ENCODE data around the gene EPHB2.

The EPHB2 gene

DNA sequence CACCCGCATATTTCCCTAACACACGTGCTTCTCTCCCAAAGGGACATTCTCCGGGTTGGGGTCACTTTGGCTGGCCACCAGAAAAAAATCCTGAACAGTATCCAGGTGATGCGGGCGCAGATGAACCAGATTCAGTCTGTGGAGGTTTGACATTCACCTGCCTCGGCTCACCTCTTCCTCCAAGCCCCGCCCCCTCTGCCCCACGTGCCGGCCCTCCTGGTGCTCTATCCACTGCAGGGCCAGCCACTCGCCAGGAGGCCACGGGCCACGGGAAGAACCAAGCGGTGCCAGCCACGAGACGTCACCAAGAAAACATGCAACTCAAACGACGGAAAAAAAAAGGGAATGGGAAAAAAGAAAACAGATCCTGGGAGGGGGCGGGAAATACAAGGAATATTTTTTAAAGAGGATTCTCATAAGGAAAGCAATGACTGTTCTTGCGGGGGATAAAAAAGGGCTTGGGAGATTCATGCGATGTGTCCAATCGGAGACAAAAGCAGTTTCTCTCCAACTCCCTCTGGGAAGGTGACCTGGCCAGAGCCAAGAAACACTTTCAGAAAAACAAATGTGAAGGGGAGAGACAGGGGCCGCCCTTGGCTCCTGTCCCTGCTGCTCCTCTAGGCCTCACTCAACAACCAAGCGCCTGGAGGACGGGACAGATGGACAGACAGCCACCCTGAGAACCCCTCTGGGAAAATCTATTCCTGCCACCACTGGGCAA is 202.9 kb downstream of the EPHB2 start:
- Histone ChIP-seq H3K18ac (ENCODE audit: low read length) (no peak overlapping the region), H3K4me3 (ENCODE audit: low read length in 2 of 2) (no peak overlapping the region), H3K4me2 (ENCODE audit: insufficient read depth, low read length, poor library complexity, severe bottlenecking) (no peak overlapping the region), H3K27ac (replicated peaks; ENCODE audit: low read length) (no peak overlapping the region), H3K4me1 (ENCODE audit: control insufficient read depth in 2 of 2, insufficient read depth in 1 of 2, low read depth in 1 of 2, low read length in 2 of 2) (no peaks in the 10 kb centered on the region), H2BK12ac (ENCODE audit: low read length) (no peak overlapping the region), H3K27me3 (ENCODE audit: control insufficient read depth in 3 of 3, insufficient read depth in 3 of 3, low read depth in 1 of 3, low read length in 3 of 3) (no peaks in the 10 kb centered on the region), H3K14ac (ENCODE audit: low read length) (no peak overlapping the region), H2BK15ac (ENCODE audit: low read length) (no peak overlapping the region), H3K23ac (ENCODE audit: low read depth, low read length, poor library complexity) (no peak overlapping the region), H3K79me1 (ENCODE audit: low read depth, low read length) (no peaks in the 10 kb centered on the region), H2BK5ac (ENCODE audit: low read length) (no peak overlapping the region), H3K36me3 (replicated peaks in 1 of 2; ENCODE audit: control insufficient read depth in 2 of 2, insufficient read depth in 2 of 2, low read length in 2 of 2) (peaks cover 23 to 47% of the 10 kb centered on the region in 2 donors), H4K8ac (ENCODE audit: low read depth, low read length) (no peak overlapping the region), H3K9ac (ENCODE audit: low read depth, low read length, poor library complexity) (no peak overlapping the region), H2BK120ac (ENCODE audit: low read depth, low read length) (no peak overlapping the region), H2AK5ac (ENCODE audit: low read depth, low read length) (no peak overlapping the region), H3K4ac (ENCODE audit: low read length) (no peak overlapping the region), H4K91ac (ENCODE audit: low read depth, low read length, poor library complexity) (no peak overlapping the region), H2AFZ (ENCODE audit: low read length) (no peak overlapping the region), H3K9me3 (replicated peaks in 1 of 2; ENCODE audit: control insufficient read depth in 2 of 2, insufficient read depth in 1 of 2, low read depth in 1 of 2, low read length in 2 of 2) (no peaks in the 10 kb centered on the region)
- no peak for DNase-seq (ENCODE audit: low spot score)
- no CpG with 5 or more reads among the region's 24 CpGs for WGBS, 2 donors (ENCODE audit: extremely low coverage in 2 of 2, insufficient read length in 2 of 2, insufficient replicate concordance in 1 of 2)

DNA sequence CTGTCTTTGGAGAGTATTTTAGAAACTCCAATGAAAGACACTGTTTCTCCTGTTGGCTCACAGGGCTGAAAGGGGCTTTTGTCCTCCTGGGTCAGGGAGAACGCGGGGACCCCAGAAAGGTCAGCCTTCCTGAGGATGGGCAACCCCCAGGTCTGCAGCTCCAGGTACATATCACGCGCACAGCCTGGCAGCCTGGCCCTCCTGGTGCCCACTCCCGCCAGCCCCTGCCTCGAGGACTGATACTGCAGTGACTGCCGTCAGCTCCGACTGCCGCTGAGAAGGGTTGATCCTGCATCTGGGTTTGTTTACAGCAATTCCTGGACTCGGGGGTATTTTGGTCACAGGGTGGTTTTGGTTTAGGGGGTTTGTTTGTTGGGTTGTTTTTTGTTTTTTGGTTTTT is 203.5 kb downstream of the EPHB2 start:
- H2BK5ac ChIP-seq (ENCODE audit: low read length) = no peak overlapping the region

DNA sequence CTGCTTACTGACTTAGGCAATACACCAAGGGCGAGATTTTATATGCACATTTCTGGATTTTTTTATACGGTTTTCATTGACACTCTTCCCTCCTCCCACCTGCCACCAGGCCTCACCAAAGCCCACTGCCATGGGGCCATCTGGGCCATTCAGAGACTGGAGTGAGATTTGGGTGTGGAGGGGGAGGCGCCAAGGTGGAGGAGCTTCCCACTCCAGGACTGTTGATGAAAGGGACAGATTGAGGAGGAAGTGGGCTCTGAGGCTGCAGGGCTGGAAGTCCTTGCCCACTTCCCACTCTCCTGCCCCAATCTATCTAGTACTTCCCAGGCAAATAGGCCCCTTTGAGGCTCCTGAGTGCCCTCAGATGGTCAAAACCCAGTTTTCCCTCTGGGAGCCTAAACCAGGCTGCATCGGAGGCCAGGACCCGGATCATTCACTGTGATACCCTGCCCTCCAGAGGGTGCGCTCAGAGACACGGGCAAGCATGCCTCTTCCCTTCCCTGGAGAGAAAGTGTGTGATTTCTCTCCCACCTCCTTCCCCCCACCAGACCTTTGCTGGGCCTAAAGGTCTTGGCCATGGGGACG is 204.1 kb downstream of the EPHB2 start:
- WGBS, 2 donors (ENCODE audit: extremely low coverage in 2 of 2, insufficient read length in 2 of 2, insufficient replicate concordance in 1 of 2) = no CpG with 5 or more reads among the region's 8 CpGs
- no peak overlapping the region for H3K9ac ChIP-seq (ENCODE audit: low read depth, low read length, poor library complexity)
- H4K91ac ChIP-seq (ENCODE audit: low read depth, low read length, poor library complexity) = no peak overlapping the region
- H3K4me1 ChIP-seq (ENCODE audit: control insufficient read depth in 2 of 2, insufficient read depth in 1 of 2, low read depth in 1 of 2, low read length in 2 of 2) = no peaks in the 10 kb centered on the region
- no peak overlapping the region for H2BK15ac ChIP-seq (ENCODE audit: low read length)
- no peak overlapping the region for H3K4ac ChIP-seq (ENCODE audit: low read length)
- no peaks in the 10 kb centered on the region for H3K79me1 ChIP-seq (ENCODE audit: low read depth, low read length)
- H3K18ac ChIP-seq (ENCODE audit: low read length) = no peak overlapping the region
- H2BK12ac ChIP-seq (ENCODE audit: low read length) = no peak overlapping the region
- H3K27me3 ChIP-seq (ENCODE audit: control insufficient read depth in 3 of 3, insufficient read depth in 3 of 3, low read depth in 1 of 3, low read length in 3 of 3) = no peaks in the 10 kb centered on the region
- H3K4me2 ChIP-seq (ENCODE audit: insufficient read depth, low read length, poor library complexity, severe bottlenecking) = no peak overlapping the region
- no peak overlapping the region for H3K4me3 ChIP-seq (ENCODE audit: low read length in 2 of 2)
- no peak overlapping the region for H3K23ac ChIP-seq (ENCODE audit: low read depth, low read length, poor library complexity)
- H3K9me3 ChIP-seq (replicated peaks in 1 of 2; ENCODE audit: control insufficient read depth in 2 of 2, insufficient read depth in 1 of 2, low read depth in 1 of 2, low read length in 2 of 2) = no peaks in the 10 kb centered on the region
- DNase-seq (ENCODE audit: low spot score) = no peak
- no peak overlapping the region for H4K8ac ChIP-seq (ENCODE audit: low read depth, low read length)
- peaks cover 18 to 36% of the 10 kb centered on the region in 2 donors for H3K36me3 ChIP-seq (replicated peaks in 1 of 2; ENCODE audit: control insufficient read depth in 2 of 2, insufficient read depth in 2 of 2, low read length in 2 of 2)
- no peak overlapping the region for H2BK5ac ChIP-seq (ENCODE audit: low read length)
- no peak overlapping the region for H2AFZ ChIP-seq (ENCODE audit: low read length)
- H2BK120ac ChIP-seq (ENCODE audit: low read depth, low read length) = no peak overlapping the region
- H3K14ac ChIP-seq (ENCODE audit: low read length) = no peak overlapping the region
- H2AK5ac ChIP-seq (ENCODE audit: low read depth, low read length) = no peak overlapping the region
- no peak overlapping the region for H3K27ac ChIP-seq (replicated peaks; ENCODE audit: low read length)

More for the DNA sequence above, 203.5 kb downstream of the EPHB2 start:
- H3K14ac ChIP-seq (ENCODE audit: low read length) = no peak overlapping the region
- H3K23ac ChIP-seq (ENCODE audit: low read depth, low read length, poor library complexity) = no peak overlapping the region
- no peak overlapping the region for H2BK15ac ChIP-seq (ENCODE audit: low read length)
- no peak overlapping the region for H3K4me2 ChIP-seq (ENCODE audit: insufficient read depth, low read length, poor library complexity, severe bottlenecking)
- H3K27ac ChIP-seq (replicated peaks; ENCODE audit: low read length) = no peak overlapping the region
- H3K4me1 ChIP-seq (ENCODE audit: control insufficient read depth in 2 of 2, insufficient read depth in 1 of 2, low read depth in 1 of 2, low read length in 2 of 2) = no peaks in the 10 kb centered on the region
- no peak for DNase-seq (ENCODE audit: low spot score)
- no peaks in the 10 kb centered on the region for H3K9me3 ChIP-seq (replicated peaks in 1 of 2; ENCODE audit: control insufficient read depth in 2 of 2, insufficient read depth in 1 of 2, low read depth in 1 of 2, low read length in 2 of 2)
- no peaks in the 10 kb centered on the region for H3K27me3 ChIP-seq (ENCODE audit: control insufficient read depth in 3 of 3, insufficient read depth in 3 of 3, low read depth in 1 of 3, low read length in 3 of 3)
- peak overlapping the region; percentile 63 for H2BK12ac ChIP-seq (ENCODE audit: low read length)
- no peak overlapping the region for H4K8ac ChIP-seq (ENCODE audit: low read depth, low read length)
- H2AK5ac ChIP-seq (ENCODE audit: low read depth, low read length) = no peak overlapping the region
- H2BK120ac ChIP-seq (ENCODE audit: low read depth, low read length) = no peak overlapping the region
- H2AFZ ChIP-seq (ENCODE audit: low read length) = no peak overlapping the region
- H3K4me3 ChIP-seq (ENCODE audit: low read length in 2 of 2) = no peak overlapping the region
- WGBS, 2 donors (ENCODE audit: extremely low coverage in 2 of 2, insufficient read length in 2 of 2, insufficient replicate concordance in 1 of 2) = no CpG with 5 or more reads among the region's 10 CpGs
- peak overlapping the region; percentile 50 for H3K9ac ChIP-seq (ENCODE audit: low read depth, low read length, poor library complexity)
- peaks cover 23 to 42% of the 10 kb centered on the region in 2 donors for H3K36me3 ChIP-seq (replicated peaks in 1 of 2; ENCODE audit: control insufficient read depth in 2 of 2, insufficient read depth in 2 of 2, low read length in 2 of 2)
- H3K4ac ChIP-seq (ENCODE audit: low read length) = no peak overlapping the region
- no peak overlapping the region for H4K91ac ChIP-seq (ENCODE audit: low read depth, low read length, poor library complexity)
- H3K18ac ChIP-seq (ENCODE audit: low read length) = peak overlapping the region; percentile 65
- H3K79me1 ChIP-seq (ENCODE audit: low read depth, low read length) = no peaks in the 10 kb centered on the region

DNA sequence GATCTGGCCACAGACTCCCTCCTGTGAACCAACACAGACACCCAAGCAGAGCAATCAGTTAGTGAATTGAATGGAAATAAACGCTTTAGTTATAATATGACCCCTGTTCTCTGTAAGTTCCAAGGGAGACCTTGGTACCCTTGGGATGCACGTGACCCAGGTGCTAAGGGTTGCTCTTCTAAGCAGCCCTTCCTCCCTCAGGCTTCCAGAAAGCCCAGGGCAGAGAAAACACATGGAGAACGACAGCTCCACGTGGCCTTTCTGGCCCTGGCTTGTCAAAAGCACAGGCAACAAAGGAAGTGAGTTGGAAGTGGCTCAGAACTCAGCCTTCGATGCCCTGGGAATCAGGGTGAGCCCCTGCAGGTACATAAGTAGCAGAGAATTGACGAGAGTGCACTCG is 204.6 kb downstream of the EPHB2 start:
- Histone ChIP-seq H2BK12ac (ENCODE audit: low read length) (no peak overlapping the region), H4K8ac (ENCODE audit: low read depth, low read length) (no peak overlapping the region), H2AFZ (ENCODE audit: low read length) (no peak overlapping the region), H3K4me2 (ENCODE audit: insufficient read depth, low read length, poor library complexity, severe bottlenecking) (no peak overlapping the region), H3K9ac (ENCODE audit: low read depth, low read length, poor library complexity) (no peak overlapping the region), H2BK5ac (ENCODE audit: low read length) (no peak overlapping the region), H3K18ac (ENCODE audit: low read length) (no peak overlapping the region), H2AK5ac (ENCODE audit: low read depth, low read length) (no peak overlapping the region), H3K36me3 (replicated peaks in 1 of 2; ENCODE audit: control insufficient read depth in 2 of 2, insufficient read depth in 2 of 2, low read length in 2 of 2) (peaks cover 16 to 31% of the 10 kb centered on the region in 2 donors), H4K91ac (ENCODE audit: low read depth, low read length, poor library complexity) (no peak overlapping the region), H3K79me1 (ENCODE audit: low read depth, low read length) (no peaks in the 10 kb centered on the region), H3K4ac (ENCODE audit: low read length) (no peak overlapping the region), H3K27ac (replicated peaks; ENCODE audit: low read length) (no peak overlapping the region), H3K27me3 (ENCODE audit: control insufficient read depth in 3 of 3, insufficient read depth in 3 of 3, low read depth in 1 of 3, low read length in 3 of 3) (no peaks in the 10 kb centered on the region), H3K4me3 (ENCODE audit: low read length in 2 of 2) (no peak overlapping the region), H3K4me1 (ENCODE audit: control insufficient read depth in 2 of 2, insufficient read depth in 1 of 2, low read depth in 1 of 2, low read length in 2 of 2) (peaks cover 0 to 3% of the 10 kb centered on the region in 2 donors), H2BK15ac (ENCODE audit: low read length) (no peak overlapping the region), H3K9me3 (replicated peaks in 1 of 2; ENCODE audit: control insufficient read depth in 2 of 2, insufficient read depth in 1 of 2, low read depth in 1 of 2, low read length in 2 of 2) (no peaks in the 10 kb centered on the region), H3K14ac (ENCODE audit: low read length) (no peak overlapping the region), H3K23ac (ENCODE audit: low read depth, low read length, poor library complexity) (no peak overlapping the region), H2BK120ac (ENCODE audit: low read depth, low read length) (no peak overlapping the region)
- DNase-seq (ENCODE audit: low spot score) = no peak
- no CpG with 5 or more reads among the region's 7 CpGs for WGBS, 2 donors (ENCODE audit: extremely low coverage in 2 of 2, insufficient read length in 2 of 2, insufficient replicate concordance in 1 of 2)

Measured in neuronal stem cell (in vitro differentiated cells).